Measurements from ENCODE around the gene CACNA2D1.

Gene CACNA2D1

GRCh38 chr7:82286096-82286797, 157.3 kb downstream of the CACNA2D1 start:
- no peak for DNase-seq (ENCODE audit: low read depth, low spot score)

DNA sequence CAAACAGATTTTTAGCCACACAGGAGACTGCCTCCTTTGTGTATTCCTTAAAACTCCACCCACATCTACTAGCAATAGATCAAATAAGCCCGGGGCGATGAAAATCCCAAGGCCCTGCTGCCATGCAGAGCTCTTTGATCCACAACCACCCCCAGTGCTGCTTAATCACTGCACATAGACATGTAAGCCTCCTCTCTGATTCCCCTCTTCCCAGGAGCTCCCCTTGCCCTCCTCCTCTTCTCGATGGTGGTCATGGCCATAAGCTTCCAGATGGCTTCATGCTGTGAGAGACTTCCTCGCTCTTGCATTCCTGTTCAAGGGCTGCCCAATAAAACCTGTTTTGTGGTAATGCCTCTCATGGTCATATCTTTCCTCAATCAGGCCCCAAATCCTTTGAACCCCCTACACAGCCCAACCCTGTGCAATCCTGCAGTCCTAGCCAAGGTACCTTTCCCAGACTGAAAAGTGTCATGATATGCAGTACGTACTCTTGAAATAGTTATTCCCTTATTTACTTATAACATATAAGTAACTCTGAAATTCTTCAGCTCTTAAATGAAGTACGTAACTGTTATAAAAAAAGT, 158.5 kb downstream of the CACNA2D1 start:
- DNase-seq (ENCODE audit: low read depth, low spot score) = no peak

DNA sequence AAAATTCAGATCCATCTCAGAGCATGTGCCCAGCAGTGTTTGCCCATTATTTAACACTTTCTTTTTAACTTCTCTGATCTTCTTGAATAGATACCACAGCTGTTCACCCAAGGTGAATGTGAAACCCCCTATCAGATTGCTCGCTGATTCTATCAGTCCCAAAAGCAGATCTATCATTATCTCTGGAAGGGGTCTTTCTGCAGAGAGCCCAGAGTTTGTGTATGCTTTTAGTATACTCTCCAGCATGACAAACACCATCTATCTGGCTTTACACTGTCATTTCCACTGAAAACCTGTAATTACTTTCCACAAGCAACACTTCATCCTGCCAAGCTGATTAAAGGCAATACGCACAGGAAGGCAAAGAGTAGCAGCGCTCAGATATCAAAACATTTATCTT, 168.2 kb downstream of the CACNA2D1 start:
- no peak for DNase-seq (ENCODE audit: low read depth, low spot score)

GRCh38 chr7:82274681-82275080, 168.9 kb downstream of the CACNA2D1 start:
- DNase-seq (ENCODE audit: low read depth, low spot score) = no peak

DNA sequence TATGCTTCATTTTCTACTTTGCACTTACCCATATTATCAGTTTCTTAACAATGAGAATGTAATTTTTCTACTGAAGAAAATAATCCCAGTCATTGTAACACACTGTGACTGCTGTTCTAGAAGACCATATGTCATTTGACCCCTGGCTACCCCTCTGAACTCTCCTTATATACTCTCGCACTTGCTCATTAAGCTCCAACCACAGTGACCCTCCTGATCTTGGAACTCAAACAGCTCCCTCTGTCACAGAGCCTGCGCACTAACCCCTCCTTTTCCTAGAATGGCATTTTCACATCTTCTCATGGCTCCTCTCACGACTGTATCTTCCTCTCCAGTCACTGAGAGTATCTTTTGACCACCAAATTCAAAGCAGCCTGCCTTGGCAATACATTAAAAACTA, 169.7 kb downstream of the CACNA2D1 start:
- no peak for DNase-seq (ENCODE audit: low read depth, low spot score)

GRCh38 chr7:82270870-82271269, 172.7 kb downstream of the CACNA2D1 start:
- no peak for DNase-seq (ENCODE audit: low read depth, low spot score)

DNA sequence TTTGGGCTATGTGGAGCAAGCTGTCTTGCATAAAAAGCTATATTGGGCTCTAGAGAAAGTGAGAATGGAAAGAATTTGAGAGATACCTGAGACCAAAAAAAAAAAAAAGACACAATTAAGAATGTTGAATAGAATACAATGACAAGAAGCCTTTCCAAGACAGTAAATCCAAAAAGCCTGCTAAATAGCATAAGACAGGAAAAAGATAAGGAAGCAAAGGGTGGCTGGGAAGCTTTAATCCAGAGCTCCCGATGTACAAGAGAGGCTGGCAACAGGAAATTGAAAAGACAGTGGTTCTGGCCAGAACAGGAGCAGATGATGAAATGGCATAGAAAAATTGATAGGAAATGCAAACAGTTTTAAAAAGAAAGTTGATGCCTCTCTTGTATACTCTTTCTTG, 174.9 kb downstream of the CACNA2D1 start:
- DNase-seq (ENCODE audit: low read depth, low spot score) = no peak

DNA sequence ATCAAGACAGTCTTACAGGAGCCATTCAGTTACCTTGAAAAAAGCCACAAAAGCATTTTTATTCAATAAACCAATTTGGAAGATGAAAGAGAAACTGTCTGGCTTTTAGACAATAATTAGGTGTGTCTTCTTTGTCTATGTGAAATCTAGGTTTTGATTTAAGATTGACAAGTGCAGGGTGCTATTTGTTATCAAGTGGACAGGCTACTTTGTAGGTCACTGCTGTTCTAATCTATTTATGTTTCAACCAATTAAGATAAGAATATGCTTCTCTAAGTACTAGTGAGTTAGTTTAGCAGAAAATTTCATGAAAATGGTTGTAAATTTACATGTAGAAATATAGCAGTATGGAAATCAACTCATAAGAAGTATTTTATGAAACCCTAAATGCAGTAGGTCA, 177.5 kb downstream of the CACNA2D1 start:
- DNase-seq (ENCODE audit: low read depth, low spot score) = no peak

DNA sequence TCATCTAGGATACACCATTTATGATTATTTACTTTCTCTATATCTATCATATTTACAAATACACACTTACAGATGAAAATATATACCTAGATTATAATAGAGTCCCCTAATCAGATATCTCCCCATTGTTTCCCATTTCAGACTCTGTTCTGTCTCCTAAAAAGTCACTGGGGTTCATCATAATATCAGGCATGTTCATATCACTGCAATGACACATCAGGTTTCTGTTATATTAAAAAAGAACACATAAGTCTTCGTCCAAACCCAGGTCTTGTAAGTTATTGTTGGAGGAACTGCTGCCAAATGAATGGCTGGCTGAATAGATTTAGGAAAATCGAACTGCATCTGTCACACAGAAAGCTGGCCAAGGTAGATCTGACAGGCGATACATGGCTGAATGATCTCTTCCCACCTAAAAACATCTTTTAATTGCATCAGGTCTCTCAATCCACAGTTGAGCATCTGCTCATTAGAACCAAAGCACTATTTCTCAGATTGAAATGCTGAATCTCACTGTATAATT, 178.7 kb downstream of the CACNA2D1 start:
- DNase-seq (ENCODE audit: low read depth, low spot score) = no peak

GRCh38 chr7:82263920-82264782, 179.4 kb downstream of the CACNA2D1 start:
- no peak for DNase-seq (ENCODE audit: low read depth, low spot score)

- DNase-seq (ENCODE audit: low read depth, low spot score) = no peak
Observed at GRCh38 chr7:82258181-82258580, 185.4 kb downstream of the CACNA2D1 start.

- DNase-seq (ENCODE audit: low read depth, low spot score) = no peak
Observed at GRCh38 chr7:82257118-82257695, 186.4 kb downstream of the CACNA2D1 start.

- no peak for DNase-seq (ENCODE audit: low read depth, low spot score)
Observed at GRCh38 chr7:82255706-82256105, 187.9 kb downstream of the CACNA2D1 start.

- no peak for DNase-seq (ENCODE audit: low read depth, low spot score)
Observed at GRCh38 chr7:82250598-82250997, 193.0 kb downstream of the CACNA2D1 start.

GRCh38 chr7:82249979-82250378, 193.6 kb downstream of the CACNA2D1 start:
- no peak for DNase-seq (ENCODE audit: low read depth, low spot score)

GRCh38 chr7:82247814-82248433, 195.7 kb downstream of the CACNA2D1 start:
- DNase-seq (ENCODE audit: low read depth, low spot score) = no peak

- no peak for DNase-seq (ENCODE audit: low read depth, low spot score)
Observed at GRCh38 chr7:82244947-82245517, 198.5 kb downstream of the CACNA2D1 start.

DNA sequence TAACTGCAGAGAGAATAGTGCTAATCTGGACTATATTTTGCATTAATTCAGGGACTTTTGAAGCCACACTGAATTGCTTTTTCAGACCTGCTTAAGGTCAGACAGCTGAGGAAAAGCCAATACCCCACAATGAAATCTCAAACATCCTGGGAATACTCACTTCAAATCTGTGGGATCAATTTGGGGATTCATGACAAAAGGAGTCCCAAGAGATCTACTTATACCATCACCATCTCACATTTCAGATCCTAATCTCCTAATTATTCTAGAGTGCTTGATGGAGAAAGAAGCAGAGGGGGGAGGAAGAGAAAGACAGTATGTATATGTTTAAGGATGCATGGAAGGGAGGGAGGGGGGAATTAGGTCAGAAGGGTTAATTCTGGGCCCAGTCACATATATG, 202.2 kb downstream of the CACNA2D1 start:
- DNase-seq (ENCODE audit: low read depth, low spot score) = no peak

GRCh38 chr7:82235713-82236112, 207.9 kb downstream of the CACNA2D1 start:
- DNase-seq (ENCODE audit: low read depth, low spot score) = no peak

DNA sequence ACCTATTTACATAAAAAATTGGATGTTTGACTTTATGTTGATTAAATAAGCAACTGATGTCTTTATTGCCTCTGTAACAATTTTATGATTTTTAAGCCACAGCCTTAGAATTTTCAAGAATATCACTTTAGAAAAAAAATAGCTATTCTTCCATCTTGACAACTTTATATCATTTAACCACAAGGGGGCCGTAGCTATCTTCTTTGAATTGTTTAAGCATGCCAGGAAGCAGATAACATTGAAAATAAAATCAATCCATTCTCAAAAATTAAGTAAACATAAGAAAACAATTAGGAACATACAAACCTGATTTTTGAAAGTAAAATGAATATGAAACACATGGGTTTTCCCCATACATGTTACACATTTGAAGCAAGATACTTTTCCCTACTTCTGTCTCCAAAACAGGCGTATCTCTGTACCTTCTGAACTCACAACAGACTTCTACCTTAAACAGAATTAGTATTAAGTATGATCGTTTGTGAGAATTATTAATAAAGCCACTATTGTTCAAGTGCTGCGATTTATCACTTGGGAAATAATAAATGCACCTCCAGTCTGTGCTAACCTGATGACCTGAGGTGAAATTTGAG, 209.0 kb downstream of the CACNA2D1 start:
- no peak for DNase-seq (ENCODE audit: low read depth, low spot score)

Measured in activated CD4-positive, CD25-positive, alpha-beta regulatory T cell treated with anti-CD3 and anti-CD28 coated beads, Interleukin-2, amount 50 U/mL, for 16 hours (primary cell).